Measurements from ENCODE around the gene ZNF410. TPM values are rescaled to one million over a fixed set of nuclear protein-coding genes. Genes with fewer than 3 reads are reported as not detected.
A peak's percentile ranks its signal among the peaks of the same experiment; 100 is the strongest.
"Not testable (repeated sequence)": the region's sequence is repeated elsewhere in the genome, so short reads cannot be mapped to it uniquely, and the experiment has no call there.

The ZNF410 gene
- total RNA-seq, 1 donor: 73.6 TPM

GRCh38 chr14:73884438-73885190 lies 2.0 kb upstream of the ZNF410 start:
- no peak for TF ChIP-seq CTCF (IDR thresholded peaks at IDR 0.05; ENCODE audit: insufficient read depth, low read length)
- no peak for DNase-seq (ENCODE audit: low read depth)
- no peak overlapping the region for H3K4me3 ChIP-seq (ENCODE audit: low read depth, low read length)

GRCh38 chr14:73887318-73887616 lies 608 bp downstream of the ZNF410 start:
- no peak for TF ChIP-seq CTCF (IDR thresholded peaks at IDR 0.05; ENCODE audit: insufficient read depth, low read length)
- H3K4me3 ChIP-seq (ENCODE audit: low read depth, low read length): peak overlapping the region; percentile 80

DNA sequence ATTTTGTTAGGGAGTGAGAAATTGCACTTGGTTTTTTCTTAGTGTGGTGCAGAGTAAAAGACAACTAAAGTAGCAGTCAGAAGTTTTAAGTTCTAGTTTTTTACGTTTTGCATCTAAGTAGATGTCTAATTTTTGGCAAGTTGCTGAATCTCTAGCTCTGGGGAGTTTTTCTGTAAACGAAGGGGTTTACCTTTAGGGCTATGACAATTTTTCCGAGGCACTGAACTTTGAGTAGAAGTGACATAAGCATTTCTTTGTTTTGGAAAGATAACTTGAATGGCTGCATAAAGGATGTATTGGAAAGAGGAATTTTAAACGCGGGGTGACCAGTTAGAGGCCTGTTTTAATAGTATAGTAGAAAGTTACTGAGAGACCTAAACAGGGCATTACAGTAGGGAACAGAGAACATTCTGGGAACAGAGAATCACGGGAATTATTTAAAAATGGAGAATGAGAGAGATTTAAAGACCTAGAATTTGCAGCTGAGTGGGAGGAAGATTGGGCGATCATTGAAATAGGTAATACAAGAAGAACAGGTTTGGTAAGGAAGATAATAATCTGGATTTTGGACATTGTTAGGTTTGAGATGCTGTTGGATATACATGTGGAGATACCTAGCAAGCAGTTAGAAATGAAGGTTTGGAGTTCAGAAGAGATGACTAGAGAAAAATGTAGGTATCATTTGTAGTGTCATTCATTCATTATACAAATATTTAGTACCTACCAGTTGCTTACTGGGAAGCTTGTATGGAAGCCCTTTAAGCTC lies 1.2 kb downstream of the ZNF410 start:
- H3K4me3 ChIP-seq (ENCODE audit: low read depth, low read length): peak overlapping the region; percentile 80
- TF ChIP-seq CTCF (IDR thresholded peaks at IDR 0.05; ENCODE audit: insufficient read depth, low read length): no peak
- DNase-seq (ENCODE audit: low read depth): peak; percentile 4

More at GRCh38 chr14:73887318-73887616, 608 bp downstream of the ZNF410 start:
- DNase-seq (ENCODE audit: low read depth): peak; percentile 50

DNA sequence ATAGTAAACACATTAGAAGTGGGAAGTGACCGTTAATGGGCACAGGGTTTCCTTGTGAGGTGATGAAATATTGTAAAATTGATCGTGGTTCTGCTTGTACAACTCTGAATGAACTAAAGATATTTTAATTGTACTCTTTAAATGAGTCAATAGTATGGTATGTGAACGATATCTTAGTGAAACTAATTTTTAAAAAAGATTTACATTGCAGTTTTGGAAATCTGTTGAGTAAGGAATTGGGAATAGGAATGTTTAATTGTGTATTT lies 1.7 kb downstream of the ZNF410 start:
- no peak for TF ChIP-seq CTCF (IDR thresholded peaks at IDR 0.05; ENCODE audit: insufficient read depth, low read length)
- peak overlapping the region; percentile 80 for H3K4me3 ChIP-seq (ENCODE audit: low read depth, low read length)
- DNase-seq (ENCODE audit: low read depth): peak; percentile 43

DNA sequence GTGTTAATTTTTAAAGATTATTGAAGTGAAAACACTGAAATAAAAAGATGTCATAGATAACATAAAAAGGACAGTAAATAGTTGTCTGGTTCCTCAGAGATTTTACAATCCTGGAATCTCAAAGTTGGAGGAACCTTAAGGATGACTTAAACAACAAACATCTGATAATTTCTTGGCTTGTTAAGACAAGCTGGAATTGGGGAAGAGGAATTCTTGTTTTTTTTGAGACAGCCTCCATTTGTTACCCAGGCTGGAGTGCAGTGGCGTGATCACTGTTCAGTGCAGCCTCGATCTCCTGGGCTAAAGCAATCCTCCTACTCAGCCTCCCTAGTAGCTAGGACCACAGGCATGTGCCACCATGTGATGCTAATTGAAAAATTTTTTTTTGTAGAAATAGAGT lies 2.3 kb downstream of the ZNF410 start:
- DNase-seq (ENCODE audit: low read depth): peak; percentile 31
- TF ChIP-seq CTCF (IDR thresholded peaks at IDR 0.05; ENCODE audit: insufficient read depth, low read length): no peak
- H3K4me3 ChIP-seq (ENCODE audit: low read depth, low read length): no peak overlapping the region

DNA sequence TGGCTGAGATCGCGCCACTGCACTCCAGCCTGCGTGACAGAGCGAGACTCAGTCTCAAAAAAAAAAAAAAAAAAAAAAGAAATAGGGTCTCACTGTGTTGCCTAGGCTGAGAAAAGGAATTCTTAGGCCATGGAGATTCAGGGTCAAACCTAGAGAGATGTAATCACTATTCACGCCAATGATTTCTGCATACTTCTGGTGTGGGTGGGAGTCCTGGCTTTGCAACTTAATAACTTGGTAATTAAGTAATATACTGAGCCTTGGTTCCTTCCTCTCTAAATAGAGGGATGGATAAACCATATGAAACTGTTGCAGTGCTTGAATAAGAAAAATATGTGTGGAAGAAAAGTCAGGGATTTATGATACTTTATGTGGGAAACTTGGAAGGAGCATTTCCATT lies 2.7 kb downstream of the ZNF410 start:
- no peak for TF ChIP-seq CTCF (IDR thresholded peaks at IDR 0.05; ENCODE audit: insufficient read depth, low read length)
- DNase-seq (ENCODE audit: low read depth): no peak
- no peak overlapping the region for H3K4me3 ChIP-seq (ENCODE audit: low read depth, low read length)

DNA sequence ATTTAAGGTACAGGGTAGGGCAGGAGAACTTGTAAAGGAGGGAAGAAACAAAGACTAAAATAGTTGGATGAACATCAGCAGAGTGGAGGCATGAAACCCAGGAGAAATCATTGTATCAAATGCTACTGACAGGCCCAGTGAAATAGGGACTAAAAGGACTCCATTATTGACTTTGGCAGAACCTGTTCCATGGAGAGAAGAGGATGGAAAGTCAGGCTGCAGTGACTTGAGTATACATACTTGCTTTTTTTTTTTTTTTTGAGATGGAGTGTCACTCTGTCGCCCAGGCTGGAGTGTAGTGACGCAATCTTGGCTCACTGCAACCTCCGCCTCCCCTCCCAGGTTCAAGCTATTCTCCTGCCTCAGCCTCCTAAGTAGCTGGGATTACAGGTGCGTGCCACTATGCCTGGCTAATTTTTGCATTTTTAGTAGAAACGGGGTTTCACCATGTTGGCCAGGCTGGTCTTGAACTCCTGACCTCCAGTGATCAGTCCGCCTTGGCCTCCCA lies 7.6 kb downstream of the ZNF410 start:
- H3K4me3 ChIP-seq (ENCODE audit: low read depth, low read length): not testable (repeated sequence)

More for the DNA sequence above, 7.6 kb downstream of the ZNF410 start:
- DNase-seq (ENCODE audit: low read depth): not testable (repeated sequence)
